Measurements from ENCODE around the gene VPS37C. TPM values are rescaled to one million over a fixed set of nuclear protein-coding genes. Genes with fewer than 3 reads are reported as not detected.

VPS37C gene
- total RNA-seq, 1 experiment from 2014 or later, result 19.0 TPM

DNA sequence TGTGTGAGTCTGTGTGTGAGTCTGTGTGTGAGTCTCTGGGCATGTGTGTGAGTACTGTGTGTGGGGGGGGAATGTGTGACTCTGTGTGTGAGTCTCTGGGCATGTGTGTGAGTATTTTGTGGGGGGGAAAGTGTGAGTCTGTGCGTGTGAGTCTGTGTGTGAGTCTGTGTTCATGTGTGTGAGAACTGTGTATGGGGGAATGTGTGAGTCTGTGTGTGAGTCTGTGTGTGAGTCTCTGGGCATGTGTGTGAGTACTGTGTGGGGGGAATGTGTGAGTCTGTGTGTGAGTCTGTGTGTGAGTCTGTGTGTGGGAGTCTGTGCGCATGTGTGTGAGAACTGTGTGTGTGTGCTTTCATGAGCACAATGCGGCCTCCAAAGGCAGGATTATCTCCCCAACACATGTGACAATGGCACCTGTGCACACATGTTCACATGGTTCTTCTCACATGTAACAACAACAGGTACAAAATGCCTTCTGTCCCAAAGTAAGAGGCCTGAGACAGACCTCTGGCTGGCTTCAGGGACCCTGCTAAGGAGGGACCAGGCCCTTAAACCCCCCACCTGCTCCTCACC lies 57.3 kb downstream of the VPS37C start:
- H3K4me1 ChIP-seq (ENCODE audit: insufficient read depth, low read length), result no peaks in the 10 kb centered on the region
- no peaks in the 10 kb centered on the region for H3K9me3 ChIP-seq (ENCODE audit: control insufficient read depth, low read depth, low read length)
- H4K8ac ChIP-seq (replicated peaks; ENCODE audit: insufficient read length, low read depth, low read length), result no peak overlapping the region
- H3K23ac ChIP-seq (ENCODE audit: insufficient read length, low read depth, low read length), result no peak overlapping the region
- H4K5ac ChIP-seq (ENCODE audit: insufficient read length, low read depth, low read length), result no peak overlapping the region
- TF ChIP-seq, protein P1, sequence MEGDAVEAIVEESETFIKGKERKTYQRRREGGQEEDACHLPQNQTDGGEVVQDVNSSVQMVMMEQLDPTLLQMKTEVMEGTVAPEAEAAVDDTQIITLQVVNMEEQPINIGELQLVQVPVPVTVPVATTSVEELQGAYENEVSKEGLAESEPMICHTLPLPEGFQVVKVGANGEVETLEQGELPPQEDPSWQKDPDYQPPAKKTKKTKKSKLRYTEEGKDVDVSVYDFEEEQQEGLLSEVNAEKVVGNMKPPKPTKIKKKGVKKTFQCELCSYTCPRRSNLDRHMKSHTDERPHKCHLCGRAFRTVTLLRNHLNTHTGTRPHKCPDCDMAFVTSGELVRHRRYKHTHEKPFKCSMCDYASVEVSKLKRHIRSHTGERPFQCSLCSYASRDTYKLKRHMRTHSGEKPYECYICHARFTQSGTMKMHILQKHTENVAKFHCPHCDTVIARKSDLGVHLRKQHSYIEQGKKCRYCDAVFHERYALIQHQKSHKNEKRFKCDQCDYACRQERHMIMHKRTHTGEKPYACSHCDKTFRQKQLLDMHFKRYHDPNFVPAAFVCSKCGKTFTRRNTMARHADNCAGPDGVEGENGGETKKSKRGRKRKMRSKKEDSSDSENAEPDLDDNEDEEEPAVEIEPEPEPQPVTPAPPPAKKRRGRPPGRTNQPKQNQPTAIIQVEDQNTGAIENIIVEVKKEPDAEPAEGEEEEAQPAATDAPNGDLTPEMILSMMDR (conservative IDR thresholded peaks at IDR 0.05), result no peak
- no peak overlapping the region for H2AK5ac ChIP-seq (ENCODE audit: insufficient read length, low read length)
- no peak overlapping the region for H3K4me2 ChIP-seq (ENCODE audit: insufficient read depth, insufficient read length, low read length)
- no peak overlapping the region for H2AFZ ChIP-seq (ENCODE audit: low read length)
- H3K4me1 Mint-ChIP-seq, result no peaks in the 10 kb centered on the region
- no peak overlapping the region for H3K18ac ChIP-seq (ENCODE audit: insufficient read length, low read depth, low read length)
- H3K27me3 Mint-ChIP-seq (ENCODE audit: low read depth), result no peaks in the 10 kb centered on the region; the same call in 1 of the 2 replicates
- H3K79me2 ChIP-seq (ENCODE audit: insufficient read depth, low read length), result no peaks in the 10 kb centered on the region
- H2BK120ac ChIP-seq (ENCODE audit: low read depth, low read length, poor library complexity, severe bottlenecking), result no peak overlapping the region
- H3K23me2 ChIP-seq (ENCODE audit: insufficient read length, low read depth, low read length, poor library complexity, severe bottlenecking), result no peaks in the 10 kb centered on the region
- H3K14ac ChIP-seq (ENCODE audit: insufficient read depth, low read length), result no peak overlapping the region
- no peak overlapping the region for H3T11ph ChIP-seq (ENCODE audit: low read length)
- no peaks in the 10 kb centered on the region; a peak in 1 of 5 replicates for H3K9me3 Mint-ChIP-seq
- no peak overlapping the region for H2BK20ac ChIP-seq (ENCODE audit: low read depth, low read length, poor library complexity, severe bottlenecking)
- H3K79me1 ChIP-seq (ENCODE audit: insufficient read depth, low read depth, low read length, poor library complexity, severe bottlenecking), result no peaks in the 10 kb centered on the region
- H4K91ac ChIP-seq (ENCODE audit: insufficient read length, low read depth, low read length), result no peak overlapping the region
- H3K4me3 Mint-ChIP-seq, result no peak overlapping the region
- H3K27ac Mint-ChIP-seq, result peak overlapping the region in 1 of 3 experiments; percentile 82; a peak in 3 of 7 replicates
- no peak overlapping the region for H3K27ac ChIP-seq (ENCODE audit: insufficient read length, low read depth, low read length)
- H2BK5ac ChIP-seq (ENCODE audit: insufficient read length, low read length), result no peak overlapping the region
- no peak overlapping the region for H3K4ac ChIP-seq (ENCODE audit: low read depth, low read length)
- H3K36me3 Mint-ChIP-seq (ENCODE audit: insufficient read depth in 1 of 3, low read depth in 3 of 3), result no peaks in the 10 kb centered on the region
- H2BK15ac ChIP-seq (ENCODE audit: low read depth, low read length), result no peak overlapping the region
- H2BK12ac ChIP-seq (ENCODE audit: insufficient read length, low read depth, low read length), result no peak overlapping the region
- H3K9ac ChIP-seq (ENCODE audit: extremely low read depth, insufficient read length, low read length), result no peak overlapping the region
- H4K20me1 ChIP-seq (ENCODE audit: control insufficient read depth, insufficient read depth, insufficient read length), result no peaks in the 10 kb centered on the region
- no peaks in the 10 kb centered on the region for H3K27me3 ChIP-seq (ENCODE audit: insufficient read depth, low read length)
- no peak overlapping the region for H3K56ac ChIP-seq (ENCODE audit: insufficient read length, low read depth, low read length)
- whole genome bisulfite sequencing (ENCODE audit: extremely low coverage, insufficient read length, low lambda C conversion rate), result no CpG with 5 or more reads among the region's 3 CpGs
- no peak for DNase-seq
